ENCODE results near the gene RASIP1. TPM values are rescaled to one million over a fixed set of nuclear protein-coding genes. Genes with fewer than 3 reads are reported as not detected.
A peak's percentile ranks its signal among the peaks of the same experiment; 100 is the strongest.

The RASIP1 gene
- total RNA-seq, 1 donor from 2014 or later = 2.4 TPM

GRCh38 chr19:48676487-48676886, 63.9 kb downstream of the RASIP1 start:
- FAIRE-seq = no peak
- Histone ChIP-seq H3K27me3 (ENCODE audit: control insufficient read depth, insufficient read depth, low read length) (no peaks in the 10 kb centered on the region), H3K36me3 (ENCODE audit: control insufficient read depth, insufficient read depth, low read length) (no peaks in the 10 kb centered on the region), H3K4me3 (ENCODE audit: low read depth, low read length) (no peak overlapping the region)
- no peak for TF ChIP-seq CTCF (IDR thresholded peaks at IDR 0.05; ENCODE audit: insufficient read depth, low read length, severe bottlenecking)
- DNase-seq (ENCODE audit: low read depth) = no peak

GRCh38 chr19:48674921-48675824, 65.2 kb downstream of the RASIP1 start:
- DNase-seq (ENCODE audit: low read depth) (peak; percentile 58), FAIRE-seq (no peak)
- no peak overlapping the region for H3K4me3 ChIP-seq (ENCODE audit: low read depth, low read length)
- H3K36me3 ChIP-seq (ENCODE audit: control insufficient read depth, insufficient read depth, low read length) = no peaks in the 10 kb centered on the region
- no peaks in the 10 kb centered on the region for H3K27me3 ChIP-seq (ENCODE audit: control insufficient read depth, insufficient read depth, low read length)
- TF ChIP-seq CTCF (IDR thresholded peaks at IDR 0.05; ENCODE audit: insufficient read depth, low read length, severe bottlenecking) = peak; percentile 90

GRCh38 chr19:48674216-48674809, 66.1 kb downstream of the RASIP1 start:
- no peak overlapping the region for H3K4me3 ChIP-seq (ENCODE audit: low read depth, low read length)
- TF ChIP-seq CTCF (IDR thresholded peaks at IDR 0.05; ENCODE audit: insufficient read depth, low read length, severe bottlenecking) = no peak
- FAIRE-seq = no peak

GRCh38 chr19:48673436-48674100, 66.8 kb downstream of the RASIP1 start:
- Histone ChIP-seq H3K4me3 (ENCODE audit: low read depth, low read length) (no peak overlapping the region), H3K27me3 (ENCODE audit: control insufficient read depth, insufficient read depth, low read length) (no peaks in the 10 kb centered on the region), H3K36me3 (ENCODE audit: control insufficient read depth, insufficient read depth, low read length) (no peaks in the 10 kb centered on the region)
- TF ChIP-seq CTCF (IDR thresholded peaks at IDR 0.05; ENCODE audit: insufficient read depth, low read length, severe bottlenecking) = no peak
- DNase-seq (ENCODE audit: low read depth) (no peak), FAIRE-seq (no peak)

More at GRCh38 chr19:48674216-48674809, 66.1 kb downstream of the RASIP1 start:
- Histone ChIP-seq H3K27me3 (ENCODE audit: control insufficient read depth, insufficient read depth, low read length) (no peaks in the 10 kb centered on the region), H3K36me3 (ENCODE audit: control insufficient read depth, insufficient read depth, low read length) (no peaks in the 10 kb centered on the region)
- no peak for DNase-seq (ENCODE audit: low read depth)

DNA sequence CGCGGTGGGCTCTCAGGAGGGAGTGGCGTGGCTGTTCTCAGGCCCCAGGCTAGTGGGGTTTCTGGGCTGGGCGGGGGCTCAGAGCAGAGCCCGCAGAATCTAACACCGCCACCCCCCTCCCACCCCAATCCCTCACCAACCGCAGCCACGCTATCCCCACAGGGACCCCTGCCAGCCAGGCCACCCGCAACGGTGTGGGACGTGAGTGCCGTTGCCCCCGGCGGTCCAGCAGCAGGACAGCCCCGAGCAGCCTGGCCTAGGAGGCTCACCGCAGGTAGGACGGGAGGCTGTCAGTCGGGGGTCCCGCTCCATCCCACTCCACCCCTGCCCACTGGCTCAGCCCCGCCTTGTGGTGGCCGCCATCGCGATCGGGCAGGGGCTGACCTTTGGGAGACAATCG, 67.4 kb downstream of the RASIP1 start, which contains the start of gene NTN5:
NTN5 (minus strand) TSS at position 24 of the 400 bp plus-strand sequence. CDS start 2,031 bp downstream, outside the sequence.
- no peak for TF ChIP-seq CTCF (IDR thresholded peaks at IDR 0.05; ENCODE audit: insufficient read depth, low read length, severe bottlenecking)
- Histone ChIP-seq H3K36me3 (ENCODE audit: control insufficient read depth, insufficient read depth, low read length) (no peaks in the 10 kb centered on the region), H3K27me3 (ENCODE audit: control insufficient read depth, insufficient read depth, low read length) (no peaks in the 10 kb centered on the region), H3K4me3 (ENCODE audit: low read depth, low read length) (no peak within 1 kb of the TSS)
- FAIRE-seq (no peak), DNase-seq (ENCODE audit: low read depth) (no peak)

Data from bronchial epithelial cell (primary cell).